Left renal pelvis (tissue), 4 donors: ENCODE data around the gene SMO. TPM values are rescaled to one million over a fixed set of nuclear protein-coding genes. Genes with fewer than 3 reads are reported as not detected.
A peak's percentile ranks its signal among the peaks of the same experiment; 100 is the strongest.

Experiments
- DNase-seq, 4 donors: peaks; one replicate each; pipeline ENCODE4 v3.0.0-alpha.2; 2013; ENCODE audit warnings: low read depth in 4 of 4, low spot score in 3 of 4
- polyA plus RNA-seq, 4 donors: library from polyadenylated mRNA; unstranded; fragments of 120-200 nt; gene quantifications; one replicate each; pipeline ENCODE4 v1.2.1, GENCODE V29; 2013; ENCODE audit not compliant: insufficient read length in 4 of 4

Gene SMO
- polyA plus RNA-seq: 100 to 1,000 TPM; 106 to 148 (median 115) TPM

GRCh38 chr7:129188372-129188891 is at the start of gene SMO:
Gene SMO, plus strand, starts transcription at chr7:129188633. Its CDS starts 519 bp downstream, at chr7:129189152.
- DNase-seq: peak in 3 of 4 donors; percentile 76 to 86 (median 82)

- no peak for DNase-seq
These were observed 44.7 kb upstream of the SMO start for GRCh38 chr7:129143724-129144094.

GRCh38 chr7:129144095-129144833 is 44.2 kb upstream of the SMO start, which contains the start of gene TSPAN33:
Gene TSPAN33, plus strand, starts transcription at chr7:129144707. Its CDS starts 274 bp downstream, at chr7:129144981.
- DNase-seq: peak; percentile 46 to 64 (median 50)

- no peak for DNase-seq
These were observed 43.4 kb upstream of the SMO start for GRCh38 chr7:129144834-129145668.

GRCh38 chr7:129146237-129146979 is 42.0 kb upstream of the SMO start:
- no peak for DNase-seq

GRCh38 chr7:129147731-129148130 is 40.7 kb upstream of the SMO start:
- DNase-seq: no peak

- no peak for DNase-seq
These were observed 38.9 kb upstream of the SMO start for GRCh38 chr7:129149511-129149910.

GRCh38 chr7:129150199-129150996 is 38.0 kb upstream of the SMO start:
- DNase-seq: no peak

GRCh38 chr7:129157651-129158050 is 30.8 kb upstream of the SMO start:
- no peak for DNase-seq

GRCh38 chr7:129159539-129159938 is 28.9 kb upstream of the SMO start:
- DNase-seq: no peak

GRCh38 chr7:129160161-129160905 is 28.1 kb upstream of the SMO start:
- no peak for DNase-seq

- DNase-seq: no peak
These were observed 26.8 kb upstream of the SMO start for GRCh38 chr7:129161524-129162225.

- no peak for DNase-seq
These were observed 25.7 kb upstream of the SMO start for GRCh38 chr7:129162732-129163131.

- DNase-seq: no peak
These were observed 24.4 kb upstream of the SMO start for GRCh38 chr7:129163875-129164544.

GRCh38 chr7:129166745-129167144 is 21.7 kb upstream of the SMO start:
- no peak for DNase-seq

- no peak for DNase-seq
These were observed 20.6 kb upstream of the SMO start for GRCh38 chr7:129167817-129168216.

- no peak for DNase-seq
These were observed 20.0 kb upstream of the SMO start for GRCh38 chr7:129168231-129169021.
